ENCODE measurements around the gene CDH12. TPM values are rescaled to one million over a fixed set of nuclear protein-coding genes. Genes with fewer than 3 reads are reported as not detected.
"Not testable (repeated sequence)": the region's sequence is repeated elsewhere in the genome, so short reads cannot be mapped to it uniquely, and the experiment has no call there.

The CDH12 gene
- total and polyA plus RNA-seq, 4 donors, result 0.02 to 0.33 (median 0.17) TPM; not detected in 1

GRCh38 chr5:22319798-22320197 lies 533.3 kb downstream of the CDH12 start (continued):
- TF ChIP-seq GABPA (IDR thresholded peaks at IDR 0.05 in 1 of 2, conservative IDR thresholded peaks at IDR 0.05 in 1 of 2) (no peak), HNF4A (conservative IDR thresholded peaks at IDR 0.05) (no peak), EGR1 (IDR thresholded peaks at IDR 0.05; ENCODE audit: low read depth in 2 of 2) (no peak)

- TF ChIP-seq FOXA1 (IDR thresholded peaks at IDR 0.05) (no peak), SP1 (IDR thresholded peaks at IDR 0.05) (no peak), TAF1 (conservative IDR thresholded peaks at IDR 0.05) (no peak), CTCF (IDR thresholded peaks at IDR 0.05; ENCODE audit: low read depth, low read length, missing input control) (no peak), GABPA (IDR thresholded peaks at IDR 0.05 in 1 of 2, conservative IDR thresholded peaks at IDR 0.05 in 1 of 2) (no peak), FOXA2 (IDR thresholded peaks at IDR 0.05) (no peak)
- Histone ChIP-seq H3K27ac (ENCODE audit: low read depth in 1 of 2, low read length in 2 of 2) (no peak overlapping the region), H3K27me3 (ENCODE audit: control insufficient read depth in 4 of 4, insufficient read depth in 4 of 4, low read length in 3 of 4) (no peaks in the 10 kb centered on the region), H3K9me3 (ENCODE audit: control insufficient read depth in 4 of 4, low read length in 3 of 4) (no peaks in the 10 kb centered on the region), H3K4me1 (ENCODE audit: control insufficient read depth in 4 of 4, insufficient read depth in 4 of 4, low read length in 3 of 4) (no peaks in the 10 kb centered on the region), H3K9ac (ENCODE audit: low read depth in 1 of 2, low read length in 2 of 2) (no peak overlapping the region), H3K36me3 (ENCODE audit: control insufficient read depth in 4 of 4, insufficient read depth in 3 of 4, low read depth in 1 of 4, low read length in 3 of 4) (no peaks in the 10 kb centered on the region), H3K4me3 (ENCODE audit: low read depth in 1 of 3, low read length in 3 of 3) (no peak overlapping the region)
- no peak for DNase-seq (ENCODE audit: low spot score)
Observed at GRCh38 chr5:22316294-22316693, 536.9 kb downstream of the CDH12 start.

GRCh38 chr5:22315052-22315451 lies 538.1 kb downstream of the CDH12 start:
- H3K36me3 ChIP-seq (ENCODE audit: control insufficient read depth in 4 of 4, insufficient read depth in 3 of 4, low read depth in 1 of 4, low read length in 3 of 4); DNase-seq (ENCODE audit: low spot score); H3K27me3 ChIP-seq (ENCODE audit: control insufficient read depth in 4 of 4, insufficient read depth in 4 of 4, low read length in 3 of 4); H3K4me1 ChIP-seq (ENCODE audit: control insufficient read depth in 4 of 4, insufficient read depth in 4 of 4, low read length in 3 of 4); H3K9ac ChIP-seq (ENCODE audit: low read depth in 1 of 2, low read length in 2 of 2); H3K4me3 ChIP-seq (ENCODE audit: low read depth in 1 of 3, low read length in 3 of 3); H3K9me3 ChIP-seq (ENCODE audit: control insufficient read depth in 4 of 4, low read length in 3 of 4); H3K27ac ChIP-seq (ENCODE audit: low read depth in 1 of 2, low read length in 2 of 2): not testable (repeated sequence)
- 82% methylated on average over 15 of the region's 15 CpGs for WGBS

GRCh38 chr5:22314548-22314947 lies 538.6 kb downstream of the CDH12 start:
- 79% methylated on average over 6 of the region's 6 CpGs for WGBS
- Histone ChIP-seq H3K4me1 (ENCODE audit: control insufficient read depth in 4 of 4, insufficient read depth in 4 of 4, low read length in 3 of 4) (no peaks in the 10 kb centered on the region), H3K9me3 (ENCODE audit: control insufficient read depth in 4 of 4, low read length in 3 of 4) (no peaks in the 10 kb centered on the region), H3K27me3 (ENCODE audit: control insufficient read depth in 4 of 4, insufficient read depth in 4 of 4, low read length in 3 of 4) (no peaks in the 10 kb centered on the region), H3K4me3 (ENCODE audit: low read depth in 1 of 3, low read length in 3 of 3) (no peak overlapping the region), H3K36me3 (ENCODE audit: control insufficient read depth in 4 of 4, insufficient read depth in 3 of 4, low read depth in 1 of 4, low read length in 3 of 4) (no peaks in the 10 kb centered on the region), H3K9ac (ENCODE audit: low read depth in 1 of 2, low read length in 2 of 2) (no peak overlapping the region), H3K27ac (ENCODE audit: low read depth in 1 of 2, low read length in 2 of 2) (no peak overlapping the region)
- no peak for TF ChIP-seq FOXA1 (IDR thresholded peaks at IDR 0.05)
- TF ChIP-seq MAX (IDR thresholded peaks at IDR 0.05), result no peak
- no peak for TF ChIP-seq EGR1 (IDR thresholded peaks at IDR 0.05; ENCODE audit: low read depth in 2 of 2)
- no peak for DNase-seq (ENCODE audit: low spot score)

- no peak for DNase-seq (ENCODE audit: low spot score)
- H3K36me3 ChIP-seq (ENCODE audit: control insufficient read depth in 4 of 4, insufficient read depth in 3 of 4, low read depth in 1 of 4, low read length in 3 of 4), result no peaks in the 10 kb centered on the region
- no peaks in the 10 kb centered on the region for H3K27me3 ChIP-seq (ENCODE audit: control insufficient read depth in 4 of 4, insufficient read depth in 4 of 4, low read length in 3 of 4)
- 75% methylated on average over 2 of the region's 2 CpGs for WGBS
- H3K27ac ChIP-seq (ENCODE audit: low read depth in 1 of 2, low read length in 2 of 2), result no peak overlapping the region
- H3K9me3 ChIP-seq (ENCODE audit: control insufficient read depth in 4 of 4, low read length in 3 of 4), result no peaks in the 10 kb centered on the region
- H3K9ac ChIP-seq (ENCODE audit: low read depth in 1 of 2, low read length in 2 of 2), result no peak overlapping the region
- no peaks in the 10 kb centered on the region for H3K4me1 ChIP-seq (ENCODE audit: control insufficient read depth in 4 of 4, insufficient read depth in 4 of 4, low read length in 3 of 4)
- TF ChIP-seq RXRA (IDR thresholded peaks at IDR 0.05) (no peak), TAF1 (conservative IDR thresholded peaks at IDR 0.05) (no peak), HNF4A (conservative IDR thresholded peaks at IDR 0.05) (no peak), JUND (IDR thresholded peaks at IDR 0.05) (no peak), CTCF (IDR thresholded peaks at IDR 0.05; ENCODE audit: low read depth, low read length, missing input control) (no peak)
- H3K4me3 ChIP-seq (ENCODE audit: low read depth in 1 of 3, low read length in 3 of 3), result no peak overlapping the region
Observed at GRCh38 chr5:22306011-22306410, 547.1 kb downstream of the CDH12 start.
